Body of pancreas (tissue), 4 donors: Measurements from ENCODE around the gene CD300E. TPM values are rescaled to one million over a fixed set of nuclear protein-coding genes. Genes with fewer than 3 reads are reported as not detected.
A peak's percentile ranks its signal among the peaks of the same experiment; 100 is the strongest.
"Not testable (repeated sequence)": the region's sequence is repeated elsewhere in the genome, so short reads cannot be mapped to it uniquely, and the experiment has no call there.

Experiments used
- ATAC-seq: fragments of 150-250 bp; one replicate; pipeline ENCODE4 v1.9.1; 2016
- DNase-seq, 4 donors: peaks; one replicate each; pipeline ENCODE4 v3.0.0-alpha.2; 2019
- H3K27ac ChIP-seq, 4 donors: fragments of 200-600 bp; sonication (generic); 1 replicate in 3 of 4; 2 replicates in 1 of 4; pipeline versions ENCODE4 v1.5.1 to v1.6.1; 2016 to 2019; ENCODE audit warnings: mild to moderate bottlenecking in 1 of 4, mixed read lengths in 1 of 4, moderate library complexity in 1 of 4
- H3K27me3 ChIP-seq, 2 donors: fragments of 200-600 bp; sonication (generic); one replicate each; pipeline ENCODE4 v1.6.0; 2016; ENCODE audit warnings: mild to moderate bottlenecking in 1 of 2
- H3K36me3 ChIP-seq, 2 donors: fragments of 200-600 bp; sonication (generic); replicated peaks in 1 of 2; 2 replicates each; pipeline ENCODE4 v1.5.1; 2016; ENCODE audit warnings: low read depth in 2 of 2; ENCODE audit not compliant: insufficient read depth in 1 of 2
- H3K4me1 ChIP-seq: fragments of 200-600 bp; sonication (generic); one replicate; pipeline ENCODE4 v1.6.0; 2016
- H3K4me3 ChIP-seq, 2 donors: fragments of 200-600 bp; sonication (generic); 1 replicate in 1 of 2; 2 replicates in 1 of 2; pipeline ENCODE4 v1.5.1; 2016 to 2019
- H3K9me3 ChIP-seq, 3 donors: fragments of 200-600 bp; sonication (generic); 1 replicate in 2 of 3; 2 replicates in 1 of 3; pipeline ENCODE4 v1.5.1; 2016
- CTCF ChIP-seq, 7 experiments: fragments of 450-650 bp in 4 of 7; fragments of 200-600 bp in 3 of 7; sonication (generic) in 3 of 7; IDR thresholded peaks; one replicate each; pipeline ENCODE4 v1.5.1; 2016 to 2019; ENCODE audit warnings: antibody characterized with exemption in 7 of 7
- POLR2A ChIP-seq, 3 donors: fragments of 450-650 bp; IDR thresholded peaks; one replicate each; pipeline ENCODE4 v1.6.1; 2016; ENCODE audit warnings: antibody characterized with exemption in 3 of 3, mild to moderate bottlenecking in 2 of 3
- WGBS, 2 donors: methylation state at CpG; one replicate each; pipeline ENCODE4 v1.1.5; 2017; 5-methylcytosine and 5-hydroxymethylcytosine counted together
- intact Hi-C: fragments of 100-400 bp; cut with DNase I; formaldehyde crosslinking; loops from one replicate; pipeline ENCODE4 v1.15.1; 2023
- total RNA-seq, 2 donors: library from RNA; depleted of rRNA; stranded (reverse); fragments of >200 nt; gene quantifications; one replicate each; pipeline ENCODE4 v1.1.0, GENCODE V29; 2016

The CD300E gene
- total RNA-seq, 2 donors from 2014 or later: not detected

- Histone ChIP-seq H3K36me3 (no peaks in the 10 kb centered on the region), H3K27me3 (no peaks in the 10 kb centered on the region), H3K4me3 (no peak overlapping the region), H3K9me3 (no peaks in the 10 kb centered on the region), H3K27ac (no peak overlapping the region), H3K4me1 (no peaks in the 10 kb centered on the region)
- DNase-seq (no peak), ATAC-seq (no peak)
- intact Hi-C loops: no loop called here
- TF ChIP-seq CTCF (IDR thresholded peaks at IDR 0.05): no peak
- no peak for TF ChIP-seq POLR2A (IDR thresholded peaks at IDR 0.05)
- WGBS, 2 donors: 71 to 72% methylated on average over 9 of the region's 9 CpGs
Observed at GRCh38 chr17:74632617-74633016, 9.1 kb upstream of the CD300E start.

GRCh38 chr17:74631468-74632450 lies 8.2 kb upstream of the CD300E start:
- intact Hi-C loops: no loop called here
- Histone ChIP-seq H3K36me3 (no peaks in the 10 kb centered on the region), H3K27ac (no peak overlapping the region), H3K4me1 (no peaks in the 10 kb centered on the region), H3K9me3 (no peaks in the 10 kb centered on the region), H3K4me3 (no peak overlapping the region), H3K27me3 (no peaks in the 10 kb centered on the region)
- 31 to 39% methylated on average over 14 of the region's 14 CpGs for WGBS, 2 donors
- TF ChIP-seq POLR2A (IDR thresholded peaks at IDR 0.05): no peak
- no peak for TF ChIP-seq CTCF (IDR thresholded peaks at IDR 0.05)
- DNase-seq: peak in 1 of 4 donors; percentile 43
- ATAC-seq: no peak

- H3K27ac ChIP-seq, H3K4me1 ChIP-seq, H3K4me3 ChIP-seq, H3K36me3 ChIP-seq, intact Hi-C loops, ATAC-seq, H3K27me3 ChIP-seq, H3K9me3 ChIP-seq, DNase-seq: not testable (repeated sequence)
- WGBS, 2 donors: 73 to 86% methylated on average over 14 of the region's 14 CpGs
Observed at GRCh38 chr17:74630251-74630650, 6.7 kb upstream of the CD300E start.

GRCh38 chr17:74625661-74626060 lies 2.1 kb upstream of the CD300E start:
- H3K4me1 ChIP-seq: no peaks in the 10 kb centered on the region
- no peak for TF ChIP-seq POLR2A (IDR thresholded peaks at IDR 0.05)
- H3K9me3 ChIP-seq: no peaks in the 10 kb centered on the region
- no peaks in the 10 kb centered on the region for H3K27me3 ChIP-seq
- H3K36me3 ChIP-seq: no peaks in the 10 kb centered on the region
- WGBS, 2 donors: 25 to 32% methylated on average over 3 of the region's 3 CpGs
- ATAC-seq (no peak), DNase-seq (no peak)
- no peak overlapping the region for H3K4me3 ChIP-seq
- intact Hi-C loops: no loop called here
- no peak overlapping the region for H3K27ac ChIP-seq

GRCh38 chr17:74624131-74624530 lies 593 bp upstream of the CD300E start:
- TF ChIP-seq CTCF (IDR thresholded peaks at IDR 0.05) (no peak), POLR2A (IDR thresholded peaks at IDR 0.05) (no peak)
- DNase-seq (no peak), ATAC-seq (no peak)
- Histone ChIP-seq H3K9me3 (no peaks in the 10 kb centered on the region), H3K27ac (no peak overlapping the region), H3K27me3 (no peaks in the 10 kb centered on the region), H3K4me1 (no peaks in the 10 kb centered on the region), H3K4me3 (no peak overlapping the region), H3K36me3 (no peaks in the 10 kb centered on the region)
- intact Hi-C loops: no loop called here
- WGBS, 2 donors: 70 to 89% methylated on average over 1 of the region's 1 CpG
